OCI-LY1 (cell line): ENCODE data around the gene EFNB2.

Experiments
- H2AFZ ChIP-seq: fragments of 200-600 bp; sonication (generic), shearing (Covaris generic); 2 replicates; pipeline ENCODE4 v1.6.0; 2014; ENCODE audit warnings: antibody characterized with exemption, mild to moderate bottlenecking, low read length
- H3F3A ChIP-seq: fragments of 200-600 bp; sonication (generic), shearing (Covaris generic); 2 replicates; pipeline ENCODE4 v1.6.0; 2014; ENCODE audit warnings: mild to moderate bottlenecking, antibody characterized with exemption, low read length, moderate library complexity; ENCODE audit not compliant: insufficient read depth
- H3K27ac ChIP-seq: fragments of 200-600 bp; sonication (generic); 2 replicates; pipeline ENCODE4 v1.5.1; 2014; ENCODE audit warnings: low read length, mixed run types, mild to moderate bottlenecking, low read depth; ENCODE audit not compliant: poor library complexity, severe bottlenecking
- H3K27me3 ChIP-seq: fragments of 200-600 bp; sonication (generic); 2 replicates; pipeline ENCODE4 v1.6.0; 2014; ENCODE audit warnings: antibody characterized with exemption, mild to moderate bottlenecking, low read length, moderate library complexity; ENCODE audit not compliant: insufficient read depth
- H3K36me3 ChIP-seq: fragments of 200-600 bp; sonication (generic); 2 replicates; pipeline ENCODE4 v1.6.1; 2014; ENCODE audit warnings: mild to moderate bottlenecking, antibody characterized with exemption, low read length, moderate library complexity, mixed read lengths; ENCODE audit not compliant: insufficient read depth
- H3K4me1 ChIP-seq: fragments of 200-600 bp; sonication (generic); 2 replicates; pipeline ENCODE4 v1.5.1; 2014; ENCODE audit warnings: mild to moderate bottlenecking, low read length, moderate library complexity; ENCODE audit not compliant: insufficient read depth, severe bottlenecking
- H3K4me2 ChIP-seq: fragments of 200-600 bp; sonication (generic), shearing (Covaris generic); 2 replicates; pipeline ENCODE4 v1.6.1; 2014; ENCODE audit warnings: low read length
- H3K4me3 ChIP-seq: fragments of 200-600 bp; sonication (generic); 2 replicates; pipeline ENCODE4 v1.5.1; 2014; ENCODE audit warnings: low read length, low read depth, mild to moderate bottlenecking, mixed read lengths; ENCODE audit not compliant: poor library complexity, severe bottlenecking
- H3K79me2 ChIP-seq: fragments of 200-600 bp; shearing (Covaris generic); 2 replicates; pipeline ENCODE4 v1.6.1; 2016; ENCODE audit warnings: mixed run types, low read length, mixed read lengths; ENCODE audit not compliant: insufficient read depth
- H3K9ac ChIP-seq: fragments of 200-600 bp; sonication (generic), shearing (Covaris generic); 2 replicates; pipeline ENCODE4 v1.6.1; 2014; ENCODE audit warnings: mild to moderate bottlenecking, low read length, mixed read lengths
- H3K9me2 ChIP-seq: fragments of 200-600 bp; sonication (generic), shearing (Covaris generic); 2 replicates; pipeline ENCODE4 v1.6.1; 2014; ENCODE audit warnings: low read depth, mild to moderate bottlenecking, low read length, mixed read lengths
- H3K9me3 ChIP-seq: fragments of 200-600 bp; shearing (Covaris generic); 2 replicates; pipeline ENCODE4 v1.6.1; 2014; ENCODE audit warnings: low read length, mixed read lengths
- H4K20me1 ChIP-seq: fragments of 200-600 bp; sonication (generic), shearing (Covaris generic); 2 replicates; pipeline ENCODE4 v1.6.0; 2016; ENCODE audit warnings: mild to moderate bottlenecking, low read length; ENCODE audit not compliant: insufficient read depth
- CTCF ChIP-seq: fragments of 200-600 bp; sonication (generic), shearing (Covaris generic); IDR thresholded peaks from 2 replicates; pipeline ENCODE4 v1.5.1; 2017; ENCODE audit warnings: mild to moderate bottlenecking, antibody characterized with exemption, low read length, moderate library complexity, mixed read lengths
- EZH2 ChIP-seq: fragments of 200-600 bp; sonication (generic), shearing (Covaris generic); IDR thresholded peaks from 2 replicates; pipeline ENCODE4 v1.8.0; 2017; ENCODE audit warnings: borderline replicate concordance, mixed run types, mild to moderate bottlenecking, antibody characterized with exemption, low read length, moderate library complexity, mixed read lengths

Gene EFNB2

GRCh38 chr13:106535552-106536243 is at the start of gene EFNB2:
TSS of gene EFNB2 (minus strand) at chr13:106535662. CDS start at chr13:106534964, 698 bp downstream.
- H3K4me1 ChIP-seq = peaks cover 4% of the 10 kb centered on the region
- H3F3A ChIP-seq = peaks cover 20% of the 10 kb centered on the region
- no peaks in the 10 kb centered on the region; the same call in 1 of the 2 replicates for H4K20me1 ChIP-seq
- H3K4me2 ChIP-seq = peak within 1 kb of the TSS; percentile 82
- H3K27me3 ChIP-seq = no peaks in the 10 kb centered on the region
- H3K9ac ChIP-seq = peak within 1 kb of the TSS; percentile 60
- H2AFZ ChIP-seq = 0 out of 2 replicates have a peak within 1 kb of the TSS, but pooled peaks have one; percentile 56
- H3K9me2 ChIP-seq = no peaks in the 10 kb centered on the region
- H3K27ac ChIP-seq = peak within 1 kb of the TSS; percentile 14
- H3K79me2 ChIP-seq = no peaks in the 10 kb centered on the region
- H3K4me3 ChIP-seq = peak within 1 kb of the TSS; percentile 68
- peaks cover 4% of the 10 kb centered on the region for H3K36me3 ChIP-seq
- TF ChIP-seq CTCF = peak; percentile 25; the same call in 1 of the 2 replicates
- TF ChIP-seq EZH2 = no peak
- H3K9me3 ChIP-seq = no peaks in the 10 kb centered on the region

- Histone ChIP-seq H3K9ac (no peak overlapping the region), H3K9me2 (no peaks in the 10 kb centered on the region), H3F3A (no peaks in the 10 kb centered on the region), H2AFZ (no peak overlapping the region), H3K4me1 (no peaks in the 10 kb centered on the region), H3K27ac (no peak overlapping the region), H3K79me2 (no peaks in the 10 kb centered on the region), H3K36me3 (no peaks in the 10 kb centered on the region; the same call in 1 of the 2 replicates), H3K9me3 (peaks cover 10% of the 10 kb centered on the region), H3K4me3 (no peak overlapping the region), H3K4me2 (no peak overlapping the region), H4K20me1 (no peaks in the 10 kb centered on the region), H3K27me3 (no peaks in the 10 kb centered on the region)
- no peak for TF ChIP-seq EZH2
- no peak for TF ChIP-seq CTCF
These were observed 45.8 kb upstream of the EFNB2 start for GRCh38 chr13:106581225-106581624.

GRCh38 chr13:106575896-106576295 is 40.4 kb upstream of the EFNB2 start:
- H3F3A ChIP-seq = no peaks in the 10 kb centered on the region
- no peaks in the 10 kb centered on the region for H3K9me2 ChIP-seq
- H3K4me2 ChIP-seq = no peak overlapping the region
- TF ChIP-seq CTCF = no peak
- TF ChIP-seq EZH2 = no peak
- no peaks in the 10 kb centered on the region for H3K79me2 ChIP-seq
- H4K20me1 ChIP-seq = no peaks in the 10 kb centered on the region
- no peak overlapping the region for H2AFZ ChIP-seq
- no peak overlapping the region for H3K27ac ChIP-seq
- H3K27me3 ChIP-seq = no peaks in the 10 kb centered on the region
- H3K9ac ChIP-seq = no peak overlapping the region
- no peaks in the 10 kb centered on the region for H3K4me1 ChIP-seq
- H3K9me3 ChIP-seq = no peaks in the 10 kb centered on the region
- no peak overlapping the region for H3K4me3 ChIP-seq
- no peaks in the 10 kb centered on the region; the same call in 1 of the 2 replicates for H3K36me3 ChIP-seq
